Measurements from ENCODE around the gene GLP1R.

Gene GLP1R

DNA sequence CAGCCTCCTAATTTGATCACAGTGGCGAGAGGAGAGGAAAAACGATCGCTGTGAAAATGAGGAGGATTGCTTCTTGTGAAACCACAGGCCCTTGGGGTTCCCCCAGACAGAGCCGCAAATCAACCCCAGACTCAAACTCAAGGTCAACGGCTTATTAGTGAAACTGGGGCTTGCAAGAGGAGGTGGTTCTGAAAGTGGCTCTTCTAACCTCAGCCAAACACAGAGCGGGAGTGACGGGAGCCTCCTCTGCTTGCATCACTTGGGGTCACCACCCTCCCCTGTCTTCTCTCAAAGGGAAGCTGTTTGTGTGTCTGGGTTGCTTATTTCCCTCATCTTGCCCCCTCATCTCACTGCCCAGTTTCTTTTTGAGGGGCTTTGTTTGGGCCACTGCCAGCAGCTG, 37.7 kb downstream of the GLP1R start:
- no peak for DNase-seq (ENCODE audit: low spot score)

GRCh38 chr6:39086711-39087110, 38.1 kb downstream of the GLP1R start:
- DNase-seq (ENCODE audit: low spot score), result no peak

DNA sequence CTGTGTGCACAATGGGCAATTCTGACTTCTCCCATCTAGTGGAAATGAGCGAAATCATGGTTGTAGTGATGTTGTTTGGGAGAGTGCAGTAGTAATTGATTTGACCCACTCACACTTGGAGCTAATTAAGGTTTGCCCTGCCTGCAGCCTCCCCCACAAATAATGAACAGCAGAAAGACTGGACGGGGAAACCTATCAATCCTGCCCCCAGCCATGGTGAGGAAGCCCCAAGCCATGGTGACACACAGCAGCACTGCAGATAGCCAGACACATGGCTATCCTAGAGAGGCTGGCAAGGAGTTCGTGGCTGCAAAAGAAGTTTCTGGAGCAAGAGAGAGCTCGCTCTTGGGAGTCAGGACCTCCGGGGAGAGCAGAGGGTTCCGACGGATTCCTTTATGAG, 38.6 kb downstream of the GLP1R start:
- no peak for DNase-seq (ENCODE audit: low spot score)

DNA sequence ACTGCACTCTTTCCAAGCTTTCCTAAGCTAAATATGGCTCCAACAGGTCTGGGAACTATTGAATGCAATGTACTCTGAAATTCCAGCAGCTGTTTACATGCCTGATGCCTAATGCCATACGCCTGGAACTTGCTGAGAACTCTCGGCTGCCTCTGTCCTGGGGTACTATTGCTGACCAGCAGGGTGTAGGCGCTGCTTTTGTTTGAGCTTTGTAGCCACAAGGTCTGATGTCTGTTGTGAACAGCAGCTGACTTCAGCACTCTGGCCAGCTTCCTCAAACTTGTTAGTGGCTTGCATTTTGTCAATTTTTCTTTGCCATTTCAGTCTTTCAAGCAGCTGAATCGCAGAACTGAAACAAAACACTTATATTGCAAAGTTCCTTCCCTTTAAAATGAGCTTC, 39.8 kb downstream of the GLP1R start:
- DNase-seq (ENCODE audit: low spot score), result no peak

DNA sequence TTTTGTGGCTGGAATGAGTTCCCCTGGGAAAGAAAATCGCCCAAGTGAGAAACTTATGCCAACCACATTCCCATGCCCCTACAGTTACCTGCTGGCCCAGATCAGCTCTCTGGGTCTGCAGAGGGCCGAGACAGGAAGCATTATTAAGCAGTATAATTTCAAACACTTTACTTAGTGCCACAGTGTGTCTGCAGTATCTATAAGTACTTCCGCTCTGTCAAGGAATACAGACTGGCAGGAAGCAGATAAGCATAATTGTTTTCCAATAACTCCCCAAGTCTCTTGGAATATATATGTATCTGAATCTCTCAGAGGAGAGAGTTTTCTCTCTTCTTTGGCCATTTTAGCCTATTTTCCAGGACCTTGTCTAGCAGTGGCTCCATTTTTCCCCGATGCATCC, 41.5 kb downstream of the GLP1R start:
- DNase-seq (ENCODE audit: low spot score), result no peak

- no peak for DNase-seq (ENCODE audit: low spot score)
Measured at GRCh38 chr6:39091220-39091619, 42.6 kb downstream of the GLP1R start.

DNA sequence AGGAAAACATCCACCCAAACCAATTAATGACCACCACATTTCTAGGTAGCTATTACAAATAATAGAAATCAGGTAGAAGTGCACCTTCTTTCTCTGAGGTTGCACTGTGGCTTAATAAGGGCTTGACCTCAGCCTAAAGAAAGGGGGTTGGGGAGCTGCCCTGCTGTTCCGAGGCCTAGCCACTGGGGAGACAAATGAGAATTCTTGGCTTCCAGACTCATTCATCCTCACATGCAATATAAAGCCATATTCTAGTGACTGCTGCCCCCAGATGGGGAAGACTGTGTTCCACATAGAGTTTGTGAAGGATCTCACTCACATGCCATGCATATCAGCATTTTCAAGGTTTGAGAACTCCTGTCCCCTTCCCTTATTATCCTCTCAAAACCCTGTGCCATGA, 43.5 kb downstream of the GLP1R start:
- no peak for DNase-seq (ENCODE audit: low spot score)

DNA sequence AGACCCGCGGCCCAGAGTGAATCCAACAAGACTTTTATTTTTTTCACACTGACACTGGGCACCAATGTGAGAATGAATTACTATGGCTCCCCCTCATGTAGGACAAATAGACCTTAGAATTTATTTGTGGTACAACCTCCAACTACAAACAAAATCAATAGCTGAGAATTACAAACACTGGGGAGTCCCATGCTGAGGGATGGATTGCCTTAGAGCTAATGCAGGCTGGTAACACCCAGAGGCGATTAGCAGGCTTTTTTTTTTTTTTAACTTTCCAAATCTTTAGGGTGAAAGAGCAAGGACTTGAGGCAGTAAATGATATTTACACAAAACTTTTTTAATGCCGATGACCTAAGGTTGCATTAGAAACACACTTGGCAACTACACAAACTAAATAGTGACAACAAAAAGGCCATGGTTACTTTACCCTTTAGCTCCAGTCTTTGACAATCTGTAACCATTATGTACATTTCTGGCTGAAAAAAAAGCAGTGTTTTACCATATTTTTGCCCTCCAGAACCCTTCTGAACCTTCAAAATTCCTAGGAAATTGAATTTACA, 44.6 kb downstream of the GLP1R start:
- no peak for DNase-seq (ENCODE audit: low spot score)

DNA sequence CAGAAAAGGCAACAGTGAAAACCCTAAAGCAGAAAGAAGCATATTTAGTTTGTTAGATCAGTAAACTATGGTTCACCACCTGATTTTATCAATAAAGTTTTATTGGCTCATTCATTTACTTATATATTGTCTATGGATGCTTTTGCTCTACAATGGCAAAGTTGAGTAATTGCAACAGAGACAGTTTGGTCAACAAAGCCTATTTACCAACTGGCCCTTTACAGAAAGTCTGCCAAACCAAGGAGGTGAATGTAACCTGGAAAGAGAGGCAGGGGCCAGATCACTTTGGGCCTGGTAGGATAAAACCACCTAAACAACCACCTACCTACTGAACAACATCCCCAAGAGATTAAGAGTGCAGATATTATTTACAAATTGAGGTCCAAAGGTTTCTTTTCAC, 47.0 kb downstream of the GLP1R start:
- DNase-seq (ENCODE audit: low spot score), result no peak

DNA sequence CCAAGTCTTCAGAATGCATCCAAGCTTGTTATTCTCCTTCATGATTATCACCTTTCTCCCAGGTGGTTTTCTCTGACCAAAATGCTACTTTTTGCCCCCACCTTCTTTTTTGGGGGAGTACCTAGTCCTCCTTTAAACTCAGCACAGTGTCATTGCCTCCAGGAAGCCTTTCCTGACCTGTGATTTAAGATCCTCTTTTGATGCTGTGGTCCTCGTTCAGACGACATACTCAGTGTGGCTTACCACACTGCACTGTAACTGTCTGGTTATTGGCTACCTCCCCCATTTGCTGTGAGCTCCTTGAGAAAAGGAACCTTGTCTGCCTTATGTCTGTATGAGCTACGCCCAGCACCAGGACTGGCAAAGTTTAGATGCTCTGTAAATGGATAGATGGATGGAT, 51.8 kb downstream of the GLP1R start:
- DNase-seq (ENCODE audit: low spot score), result no peak

- no peak for DNase-seq (ENCODE audit: low spot score)
Measured at GRCh38 chr6:39102071-39102820, 53.7 kb downstream of the GLP1R start.

GRCh38 chr6:39102821-39103136, 54.2 kb downstream of the GLP1R start:
- DNase-seq (ENCODE audit: low spot score), result no peak

DNA sequence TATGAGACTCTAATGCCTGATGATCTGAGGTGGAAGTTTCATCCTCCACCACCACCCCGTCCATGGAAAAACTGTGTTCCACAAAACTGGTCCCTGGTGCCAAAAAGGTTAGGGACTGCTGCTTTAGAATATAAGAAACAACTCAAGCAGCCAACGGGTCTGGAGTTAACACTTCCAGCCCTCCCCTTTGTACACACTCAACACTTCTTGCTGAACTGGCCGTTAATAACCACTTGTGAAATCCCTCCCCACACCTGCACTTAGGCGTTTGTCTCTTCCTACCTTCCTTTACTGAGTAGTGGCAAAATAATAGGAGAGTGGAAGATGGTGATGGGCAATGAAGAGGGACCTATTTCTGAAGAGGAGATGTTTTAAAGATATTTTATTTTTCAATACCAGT, 55.9 kb downstream of the GLP1R start:
- DNase-seq (ENCODE audit: low spot score), result no peak

- no peak for DNase-seq (ENCODE audit: low spot score)
Measured at GRCh38 chr6:39107034-39107433, 58.5 kb downstream of the GLP1R start.

DNA sequence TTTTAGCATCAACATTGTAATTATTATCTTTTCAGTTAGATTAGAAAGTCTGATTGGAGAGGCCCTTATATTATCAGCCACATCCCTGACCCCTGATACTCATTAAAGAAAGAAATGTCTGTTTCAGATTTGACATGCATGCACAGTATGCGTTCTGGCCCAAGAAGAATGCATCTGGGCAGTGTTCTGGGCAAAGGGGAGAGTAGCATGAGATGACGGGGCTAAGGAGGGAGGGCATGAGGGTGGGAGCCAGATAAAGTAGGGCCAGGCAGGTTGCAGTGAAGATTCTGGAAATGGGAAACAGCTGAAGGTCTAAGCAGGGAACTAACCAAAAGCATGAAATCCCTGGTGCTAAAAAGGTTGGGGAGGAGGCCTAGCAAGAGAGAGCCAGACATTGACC, 59.1 kb downstream of the GLP1R start:
- no peak for DNase-seq (ENCODE audit: low spot score)

- DNase-seq (ENCODE audit: low spot score), result no peak
Measured at GRCh38 chr6:39108041-39108839, 59.7 kb downstream of the GLP1R start.

GRCh38 chr6:39111280-39111679, 62.7 kb downstream of the GLP1R start:
- no peak for DNase-seq (ENCODE audit: low spot score)

DNA sequence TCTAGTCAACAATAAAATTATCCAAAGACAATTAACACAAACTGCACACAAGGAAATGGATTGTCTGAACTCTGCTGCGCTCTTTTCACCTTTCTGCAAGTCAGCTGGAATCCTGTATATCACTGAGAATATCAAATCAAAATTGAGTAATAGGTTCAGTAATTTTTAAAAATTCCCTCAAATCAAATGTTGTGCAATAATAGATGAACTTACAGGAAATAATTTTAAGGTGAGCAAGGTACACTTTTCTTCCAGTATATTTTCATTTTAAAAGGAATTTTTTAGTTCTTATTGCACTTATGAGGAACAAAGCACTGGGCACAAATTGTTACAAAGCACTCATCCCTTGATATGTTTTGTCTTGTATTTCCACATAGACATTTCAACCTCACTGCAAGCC, 65.2 kb downstream of the GLP1R start:
- no peak for DNase-seq (ENCODE audit: low spot score)

DNA sequence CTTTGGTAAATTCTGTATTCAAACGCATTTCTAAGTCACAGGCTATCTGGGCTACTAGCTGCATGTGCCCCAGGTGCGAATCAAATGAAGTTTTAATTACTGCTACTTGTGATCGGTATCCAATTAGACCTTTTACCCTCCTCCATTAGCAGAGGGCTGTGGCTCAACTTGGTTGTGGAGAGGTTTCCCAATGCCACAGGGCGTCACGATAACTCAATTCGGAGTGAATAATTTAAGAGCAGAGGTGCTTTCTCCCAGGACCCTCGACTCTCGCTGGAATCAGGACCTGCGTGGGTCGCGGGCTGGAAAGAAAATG, 65.8 kb downstream of the GLP1R start:
- no peak for DNase-seq (ENCODE audit: low spot score)

- DNase-seq (ENCODE audit: low spot score), result peak; percentile 90
Measured at GRCh38 chr6:39114704-39115599, 66.4 kb downstream of the GLP1R start, which contains the start of gene SAYSD1. Gene SAYSD1 (minus strand): TSS chr6:39115186. CDS start chr6:39115089, 97 bp downstream.

DNA sequence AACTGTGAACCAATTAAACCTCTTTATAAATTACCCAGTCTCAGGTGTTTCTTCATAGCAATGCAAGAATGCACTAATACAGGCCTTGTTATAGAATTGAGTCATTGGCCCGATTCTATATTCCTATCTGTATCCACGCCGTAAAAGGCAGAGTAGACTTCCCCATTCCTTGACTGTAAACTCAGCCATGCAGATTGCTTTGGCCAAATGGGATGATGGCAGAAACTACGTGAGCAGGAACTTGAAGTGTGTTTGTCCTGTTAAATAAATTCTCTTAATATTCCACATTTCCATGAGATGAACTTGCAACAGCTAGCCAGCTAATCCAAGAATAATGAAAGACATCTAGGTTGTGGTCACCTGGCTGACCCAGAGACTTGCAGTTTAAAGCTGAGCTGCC, 70.3 kb downstream of the GLP1R start:
- no peak for DNase-seq (ENCODE audit: low spot score)

DNA sequence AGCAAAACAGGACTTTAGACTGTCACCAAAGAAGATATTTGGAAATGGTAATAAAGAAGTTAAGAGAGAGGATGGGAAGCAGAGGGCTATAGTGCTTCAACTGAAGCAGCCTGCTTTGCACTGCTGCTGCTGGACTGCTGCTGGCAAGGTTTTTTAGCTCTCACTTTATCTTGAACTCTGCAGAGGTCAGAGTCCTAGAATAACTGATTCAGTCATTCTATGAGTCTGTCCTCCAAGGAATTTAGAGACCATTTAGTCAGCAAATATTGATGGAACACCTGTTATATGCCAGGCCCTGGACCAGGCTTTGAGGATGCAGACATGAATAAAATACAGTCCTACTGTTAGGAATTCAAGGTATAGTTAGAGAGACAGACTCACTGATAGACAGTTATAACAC, 75.5 kb downstream of the GLP1R start:
- DNase-seq (ENCODE audit: low spot score), result no peak

GRCh38 chr6:39128106-39128505, 79.5 kb downstream of the GLP1R start:
- no peak for DNase-seq (ENCODE audit: low spot score)
